OCI-LY7 (cell line): Measurements from ENCODE around the gene PSKH1. TPM values are rescaled to one million over a fixed set of nuclear protein-coding genes. Genes with fewer than 3 reads are reported as not detected.

Experiments used
- BruUV-seq: library from RNA; stranded (reverse); fragments of 400-500 nt; replicated peaks from 2 replicates; lab custom pipeline; 2021; lab: Mats Ljungman, UMichigan
- CTCF ChIA-PET: fragments of 300-600 bp; sonication (Branson Sonifier 250); formaldehyde crosslinking; loops from one replicate; lab custom pipeline; 2022; ENCODE audit warnings: antibody characterized with exemption; ENCODE audit not compliant: unreplicated experiment; lab: Charles Lee
- POLR2A ChIA-PET: fragments of 300-600 bp; sonication (Branson Sonifier 250); formaldehyde crosslinking; loops from one replicate; lab custom pipeline; 2022; ENCODE audit warnings: antibody characterized with exemption; lab: Charles Lee
- DNase-seq: peaks from one replicate; pipeline ENCODE4 v3.0.0-alpha.2; 2015; ENCODE audit warnings: low spot score
- H2AFZ ChIP-seq: fragments of 200-600 bp; sonication (generic), shearing (Covaris generic); 2 replicates; pipeline ENCODE4 v1.6.1; 2014; ENCODE audit warnings: mild to moderate bottlenecking, antibody characterized with exemption, low read length, moderate library complexity
- H3K27ac ChIP-seq: fragments of 200-600 bp; sonication (generic); 2 replicates; pipeline ENCODE4 v1.5.1; 2014; ENCODE audit warnings: mixed run types, low read depth, mild to moderate bottlenecking, moderate library complexity, low read length, inconsistent platforms; ENCODE audit not compliant: poor library complexity, severe bottlenecking
- H3K36me3 ChIP-seq: fragments of 200-600 bp; sonication (generic); 2 replicates; pipeline ENCODE4 v1.6.1; 2014; ENCODE audit warnings: mild to moderate bottlenecking, antibody characterized with exemption, low read length, moderate library complexity, mixed read lengths; ENCODE audit not compliant: insufficient read depth
- H3K4me1 ChIP-seq: fragments of 200-600 bp; sonication (generic); 2 replicates; pipeline ENCODE4 v1.5.1; 2014; ENCODE audit warnings: mild to moderate bottlenecking, low read length; ENCODE audit not compliant: insufficient read depth, poor library complexity, severe bottlenecking
- H3K4me2 ChIP-seq: fragments of 200-600 bp; sonication (generic); 2 replicates; pipeline ENCODE4 v1.6.1; 2014; ENCODE audit warnings: mild to moderate bottlenecking, low read length
- H3K4me3 ChIP-seq: fragments of 200-600 bp; sonication (generic); 2 replicates; pipeline ENCODE4 v1.5.1; 2014; ENCODE audit warnings: mild to moderate bottlenecking, low read depth, low read length; ENCODE audit not compliant: poor library complexity, severe bottlenecking
- H3K79me2 ChIP-seq: fragments of 200-600 bp; sonication (generic); 2 replicates; pipeline ENCODE4 v1.6.1; 2016; ENCODE audit warnings: low read depth, mild to moderate bottlenecking, low read length, moderate library complexity, mixed read lengths; ENCODE audit not compliant: insufficient read depth
- H3K9me2 ChIP-seq: fragments of 200-600 bp; sonication (generic); 2 replicates; pipeline ENCODE4 v1.6.1; 2016; ENCODE audit warnings: mild to moderate bottlenecking, low read length, mixed read lengths; ENCODE audit not compliant: insufficient read depth
- H3K9me3 ChIP-seq: fragments of 200-600 bp; sonication (generic); 2 replicates; pipeline ENCODE4 v1.6.1; 2014; ENCODE audit warnings: mild to moderate bottlenecking, mixed run types, low read length, mixed read lengths
- H4K20me1 ChIP-seq: fragments of 200-600 bp; sonication (generic); 2 replicates; pipeline ENCODE4 v1.6.1; 2014; ENCODE audit warnings: mild to moderate bottlenecking, antibody characterized with exemption, low read length, moderate library complexity, mixed read lengths; ENCODE audit not compliant: insufficient read depth
- EZH2phosphoT487 ChIP-seq: fragments of 200-600 bp; sonication (generic); IDR thresholded peaks from 2 replicates; pipeline ENCODE4 v1.6.1; 2018; ENCODE audit warnings: low read depth, borderline replicate concordance, mild to moderate bottlenecking, mixed run types, antibody characterized with exemption, low read length, moderate library complexity, mixed read lengths
- intact Hi-C: fragments of 100-400 bp; cut with micrococcal nuclease; formaldehyde crosslinking; loops from one replicate; pipeline ENCODE4 v1.10.0; 2022; ENCODE audit not compliant: unreplicated experiment
- total RNA-seq, 2 experiments: library from RNA; depleted of rRNA in 1 of 2; stranded (reverse); fragments of >200 nt in 1 of 2; shearing (Covaris generic) in 1 of 2; gene quantifications; 2 replicates each; pipeline ENCODE4 v1.2.3, GENCODE V29; 2014 to 2022
- TF ChIP-seq, protein P1 (sequence below): fragments of 200-600 bp; sonication (generic); conservative IDR thresholded peaks from 2 replicates; pipeline ENCODE4 v1.5.1; 2014; ENCODE audit warnings: mild to moderate bottlenecking, antibody characterized with exemption, low read length, moderate library complexity, mixed read lengths

PSKH1 gene
- total RNA-seq, 2 experiments from 2014 or later: 10.4 to 27.1 TPM

DNA sequence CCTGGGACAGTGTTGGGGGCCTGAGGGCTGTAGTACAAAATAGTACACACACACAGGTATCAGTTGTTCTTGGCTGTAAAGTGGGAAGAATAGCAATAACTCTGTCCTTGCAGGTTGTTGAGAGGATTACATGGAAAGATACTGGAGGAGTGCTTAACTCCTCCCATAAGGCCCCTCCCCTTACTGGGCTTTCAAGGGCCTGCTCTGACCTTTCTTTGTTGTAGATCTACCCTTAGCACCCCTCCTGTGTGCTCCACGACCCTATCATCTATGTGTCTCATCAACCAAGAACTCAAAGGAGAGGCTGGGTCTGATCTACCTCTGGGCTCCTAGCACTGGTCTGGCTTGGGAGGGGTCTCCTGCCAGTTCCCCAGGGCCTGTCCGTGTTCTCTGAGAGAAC is 28.5 kb upstream of the PSKH1 start:
- TF ChIP-seq, protein P1, sequence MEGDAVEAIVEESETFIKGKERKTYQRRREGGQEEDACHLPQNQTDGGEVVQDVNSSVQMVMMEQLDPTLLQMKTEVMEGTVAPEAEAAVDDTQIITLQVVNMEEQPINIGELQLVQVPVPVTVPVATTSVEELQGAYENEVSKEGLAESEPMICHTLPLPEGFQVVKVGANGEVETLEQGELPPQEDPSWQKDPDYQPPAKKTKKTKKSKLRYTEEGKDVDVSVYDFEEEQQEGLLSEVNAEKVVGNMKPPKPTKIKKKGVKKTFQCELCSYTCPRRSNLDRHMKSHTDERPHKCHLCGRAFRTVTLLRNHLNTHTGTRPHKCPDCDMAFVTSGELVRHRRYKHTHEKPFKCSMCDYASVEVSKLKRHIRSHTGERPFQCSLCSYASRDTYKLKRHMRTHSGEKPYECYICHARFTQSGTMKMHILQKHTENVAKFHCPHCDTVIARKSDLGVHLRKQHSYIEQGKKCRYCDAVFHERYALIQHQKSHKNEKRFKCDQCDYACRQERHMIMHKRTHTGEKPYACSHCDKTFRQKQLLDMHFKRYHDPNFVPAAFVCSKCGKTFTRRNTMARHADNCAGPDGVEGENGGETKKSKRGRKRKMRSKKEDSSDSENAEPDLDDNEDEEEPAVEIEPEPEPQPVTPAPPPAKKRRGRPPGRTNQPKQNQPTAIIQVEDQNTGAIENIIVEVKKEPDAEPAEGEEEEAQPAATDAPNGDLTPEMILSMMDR: no peak
- no peak for TF ChIP-seq EZH2phosphoT487
- no TSS peak for BruUV-seq
- Histone ChIP-seq H3K9me2 (no peaks in the 10 kb centered on the region), H3K4me2 (no peak overlapping the region), H4K20me1 (peaks cover 5% of the 10 kb centered on the region; the same call in 1 of the 2 replicates), H3K79me2 (peaks cover 38% of the 10 kb centered on the region), H3K4me3 (no peak overlapping the region), H3K36me3 (peaks cover 86% of the 10 kb centered on the region), H3K9me3 (no peaks in the 10 kb centered on the region), H3K27ac (no peak overlapping the region), H2AFZ (no peak overlapping the region), H3K4me1 (no peaks in the 10 kb centered on the region)
- CTCF ChIA-PET: no interaction called here
- POLR2A ChIA-PET: no interaction called here
- intact Hi-C loops: no loop called here
- DNase-seq: no peak

DNA sequence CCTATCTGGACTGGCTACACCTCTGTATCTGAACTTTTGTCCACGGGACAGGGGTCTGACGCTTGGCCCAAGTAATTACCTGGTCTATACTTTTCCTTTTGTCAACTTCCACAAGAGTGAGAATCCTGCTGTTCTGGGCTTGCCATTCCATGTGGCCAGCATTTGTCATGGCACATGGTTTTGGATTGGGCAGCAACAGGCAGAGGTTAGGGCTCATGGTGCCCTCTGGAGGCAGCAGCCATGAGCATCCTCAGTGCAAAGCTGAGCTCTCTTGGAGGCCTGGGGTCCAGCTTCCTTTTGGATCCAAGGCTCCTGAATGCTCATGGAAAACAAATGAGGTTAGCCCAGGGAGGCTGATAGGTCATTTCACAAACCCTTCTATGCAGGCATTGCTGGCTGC is 27.7 kb upstream of the PSKH1 start:
- peak; percentile 38 for DNase-seq
- no peaks in the 10 kb centered on the region for H3K4me1 ChIP-seq
- intact Hi-C loops: loop anchor here (1.0 kb wide), 1 partner anchor 49 kb away; no protein-coding TSS in a partner anchor
- peaks cover 90% of the 10 kb centered on the region for H3K36me3 ChIP-seq
- POLR2A ChIA-PET: interaction anchor here (0.6 to 2.3 kb wide), 2 partner anchors 21 to 198 kb away, joined by 3 to 6 read pairs; no protein-coding TSS in a partner anchor
- H4K20me1 ChIP-seq: peaks cover 5% of the 10 kb centered on the region; the same call in 1 of the 2 replicates
- H3K4me2 ChIP-seq: no peak overlapping the region
- H2AFZ ChIP-seq: no peak overlapping the region
- H3K9me2 ChIP-seq: no peaks in the 10 kb centered on the region
- BruUV-seq: no TSS peak
- no peak for TF ChIP-seq EZH2phosphoT487
- TF ChIP-seq, protein P1: peak; percentile 71
- no peak overlapping the region for H3K4me3 ChIP-seq
- H3K27ac ChIP-seq: no peak overlapping the region
- H3K79me2 ChIP-seq: peaks cover 31% of the 10 kb centered on the region
- CTCF ChIA-PET: no interaction called here
- H3K9me3 ChIP-seq: no peaks in the 10 kb centered on the region

DNA sequence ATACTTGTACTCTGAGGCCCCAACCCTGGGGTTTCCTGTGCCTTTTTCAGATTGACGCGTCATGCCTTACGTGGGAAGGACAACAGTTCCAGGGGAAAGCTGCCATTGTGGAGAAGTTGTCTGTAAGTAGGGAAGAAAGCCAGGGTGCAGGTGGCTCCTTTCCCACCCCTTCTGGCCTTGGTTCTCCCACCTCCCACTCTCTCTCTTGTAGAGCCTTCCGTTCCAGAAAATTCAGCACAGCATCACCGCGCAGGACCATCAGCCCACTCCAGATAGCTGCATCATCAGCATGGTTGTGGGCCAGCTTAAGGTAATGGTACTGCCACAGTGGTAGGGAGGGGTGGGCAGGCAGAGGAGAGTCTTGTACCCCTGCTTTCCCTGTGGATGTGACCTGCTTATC is 24.8 kb upstream of the PSKH1 start:
- Histone ChIP-seq H3K9me2 (no peaks in the 10 kb centered on the region), H3K9me3 (no peaks in the 10 kb centered on the region), H3K79me2 (peaks cover 7% of the 10 kb centered on the region), H3K4me2 (no peak overlapping the region), H3K4me1 (peaks cover 8% of the 10 kb centered on the region), H4K20me1 (peaks cover 5% of the 10 kb centered on the region; the same call in 1 of the 2 replicates), H3K27ac (no peak overlapping the region), H3K4me3 (no peak overlapping the region), H3K36me3 (peaks cover 86% of the 10 kb centered on the region), H2AFZ (no peak overlapping the region)
- TF ChIP-seq EZH2phosphoT487: no peak
- TF ChIP-seq, protein P1: no peak
- no peak for DNase-seq
- ChIA-PET CTCF (no interaction called here), POLR2A (no interaction called here)
- no TSS peak for BruUV-seq
- intact Hi-C loops: no loop called here
